ENCODE measurements around the gene PAX3.

DNA sequence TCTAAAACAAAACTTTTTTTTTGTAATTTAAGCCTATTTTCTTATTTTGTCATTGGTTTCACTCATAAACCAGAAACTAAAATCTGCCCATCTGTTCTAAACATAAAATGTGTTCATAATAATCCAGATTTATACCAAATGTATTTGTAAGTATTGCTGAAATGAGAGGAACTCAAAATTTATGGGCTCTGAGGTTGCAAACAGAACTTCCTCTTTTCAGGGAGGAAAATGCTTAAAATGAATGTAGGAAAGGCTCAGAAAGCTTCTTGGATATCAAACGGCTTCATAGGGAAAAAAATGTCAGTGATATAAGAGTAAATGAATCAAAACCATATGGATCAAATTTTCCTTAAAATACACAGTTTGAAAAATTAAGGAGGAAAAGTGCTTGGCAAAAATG lies 83.9 kb downstream of the PAX3 start:
- TF ChIP-seq, protein P1, sequence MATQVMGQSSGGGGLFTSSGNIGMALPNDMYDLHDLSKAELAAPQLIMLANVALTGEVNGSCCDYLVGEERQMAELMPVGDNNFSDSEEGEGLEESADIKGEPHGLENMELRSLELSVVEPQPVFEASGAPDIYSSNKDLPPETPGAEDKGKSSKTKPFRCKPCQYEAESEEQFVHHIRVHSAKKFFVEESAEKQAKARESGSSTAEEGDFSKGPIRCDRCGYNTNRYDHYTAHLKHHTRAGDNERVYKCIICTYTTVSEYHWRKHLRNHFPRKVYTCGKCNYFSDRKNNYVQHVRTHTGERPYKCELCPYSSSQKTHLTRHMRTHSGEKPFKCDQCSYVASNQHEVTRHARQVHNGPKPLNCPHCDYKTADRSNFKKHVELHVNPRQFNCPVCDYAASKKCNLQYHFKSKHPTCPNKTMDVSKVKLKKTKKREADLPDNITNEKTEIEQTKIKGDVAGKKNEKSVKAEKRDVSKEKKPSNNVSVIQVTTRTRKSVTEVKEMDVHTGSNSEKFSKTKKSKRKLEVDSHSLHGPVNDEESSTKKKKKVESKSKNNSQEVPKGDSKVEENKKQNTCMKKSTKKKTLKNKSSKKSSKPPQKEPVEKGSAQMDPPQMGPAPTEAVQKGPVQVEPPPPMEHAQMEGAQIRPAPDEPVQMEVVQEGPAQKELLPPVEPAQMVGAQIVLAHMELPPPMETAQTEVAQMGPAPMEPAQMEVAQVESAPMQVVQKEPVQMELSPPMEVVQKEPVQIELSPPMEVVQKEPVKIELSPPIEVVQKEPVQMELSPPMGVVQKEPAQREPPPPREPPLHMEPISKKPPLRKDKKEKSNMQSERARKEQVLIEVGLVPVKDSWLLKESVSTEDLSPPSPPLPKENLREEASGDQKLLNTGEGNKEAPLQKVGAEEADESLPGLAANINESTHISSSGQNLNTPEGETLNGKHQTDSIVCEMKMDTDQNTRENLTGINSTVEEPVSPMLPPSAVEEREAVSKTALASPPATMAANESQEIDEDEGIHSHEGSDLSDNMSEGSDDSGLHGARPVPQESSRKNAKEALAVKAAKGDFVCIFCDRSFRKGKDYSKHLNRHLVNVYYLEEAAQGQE (IDR thresholded peaks at IDR 0.05) = no peak
- TF ChIP-seq, protein P2, sequence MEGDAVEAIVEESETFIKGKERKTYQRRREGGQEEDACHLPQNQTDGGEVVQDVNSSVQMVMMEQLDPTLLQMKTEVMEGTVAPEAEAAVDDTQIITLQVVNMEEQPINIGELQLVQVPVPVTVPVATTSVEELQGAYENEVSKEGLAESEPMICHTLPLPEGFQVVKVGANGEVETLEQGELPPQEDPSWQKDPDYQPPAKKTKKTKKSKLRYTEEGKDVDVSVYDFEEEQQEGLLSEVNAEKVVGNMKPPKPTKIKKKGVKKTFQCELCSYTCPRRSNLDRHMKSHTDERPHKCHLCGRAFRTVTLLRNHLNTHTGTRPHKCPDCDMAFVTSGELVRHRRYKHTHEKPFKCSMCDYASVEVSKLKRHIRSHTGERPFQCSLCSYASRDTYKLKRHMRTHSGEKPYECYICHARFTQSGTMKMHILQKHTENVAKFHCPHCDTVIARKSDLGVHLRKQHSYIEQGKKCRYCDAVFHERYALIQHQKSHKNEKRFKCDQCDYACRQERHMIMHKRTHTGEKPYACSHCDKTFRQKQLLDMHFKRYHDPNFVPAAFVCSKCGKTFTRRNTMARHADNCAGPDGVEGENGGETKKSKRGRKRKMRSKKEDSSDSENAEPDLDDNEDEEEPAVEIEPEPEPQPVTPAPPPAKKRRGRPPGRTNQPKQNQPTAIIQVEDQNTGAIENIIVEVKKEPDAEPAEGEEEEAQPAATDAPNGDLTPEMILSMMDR (IDR thresholded peaks at IDR 0.05; ENCODE audit: low read depth, low read length, missing input control) = no peak
